HuH-7.5 (cell line): ENCODE measurements around the gene SH3RF3.

Experiments
- DNase-seq: peaks from one replicate; pipeline ENCODE4 v3.0.0; 2011; ENCODE audit warnings: low spot score

The SH3RF3 gene

GRCh38 chr2:109203246-109204011, 74.4 kb downstream of the SH3RF3 start:
- DNase-seq: no peak

GRCh38 chr2:109204412-109204811, 75.4 kb downstream of the SH3RF3 start:
- no peak for DNase-seq

- DNase-seq: no peak
Measured at GRCh38 chr2:109205447-109205846, 76.4 kb downstream of the SH3RF3 start.

- DNase-seq: no peak
Measured at GRCh38 chr2:109206569-109207146, 77.7 kb downstream of the SH3RF3 start.

GRCh38 chr2:109207176-109207575, 78.2 kb downstream of the SH3RF3 start:
- no peak for DNase-seq

- no peak for DNase-seq
Measured at GRCh38 chr2:109208071-109208950, 79.3 kb downstream of the SH3RF3 start.

GRCh38 chr2:109208951-109209335, 79.9 kb downstream of the SH3RF3 start:
- no peak for DNase-seq

GRCh38 chr2:109209412-109209811, 80.4 kb downstream of the SH3RF3 start:
- DNase-seq: no peak

GRCh38 chr2:109209941-109210340, 80.9 kb downstream of the SH3RF3 start:
- DNase-seq: no peak

GRCh38 chr2:109210431-109211200, 81.6 kb downstream of the SH3RF3 start:
- DNase-seq: no peak

- no peak for DNase-seq
Measured at GRCh38 chr2:109211315-109211714, 82.3 kb downstream of the SH3RF3 start.

- DNase-seq: no peak
Measured at GRCh38 chr2:109212836-109213563, 84.0 kb downstream of the SH3RF3 start.

GRCh38 chr2:109213646-109214433, 84.8 kb downstream of the SH3RF3 start:
- DNase-seq: no peak

GRCh38 chr2:109214651-109215371, 85.8 kb downstream of the SH3RF3 start:
- DNase-seq: no peak

GRCh38 chr2:109215866-109216265, 86.9 kb downstream of the SH3RF3 start:
- DNase-seq: no peak

GRCh38 chr2:109216332-109216731, 87.3 kb downstream of the SH3RF3 start:
- no peak for DNase-seq

GRCh38 chr2:109217362-109218086, 88.5 kb downstream of the SH3RF3 start:
- no peak for DNase-seq

- no peak for DNase-seq
Measured at GRCh38 chr2:109218087-109218791, 89.2 kb downstream of the SH3RF3 start.

GRCh38 chr2:109218792-109219126, 89.8 kb downstream of the SH3RF3 start:
- DNase-seq: no peak
